GM13977 (cell line): ENCODE data around the gene CAPN10.
A peak's percentile ranks its signal among the peaks of the same experiment; 100 is the strongest.

ENCODE experiments used
- DNase-seq: peaks from one replicate; pipeline ENCODE4 v3.0.0; 2012; ENCODE audit warnings: low spot score
- in situ Hi-C: fragments of 300-500 bp; cut with MboI; formaldehyde crosslinking; loops from one replicate; pipeline ENCODE4 v1.12.0; 2022; ENCODE audit warnings: low sequenced_read_pairs, low pct_unique_long_range_greater_than_20kb, mixed read lengths, inconsistent platforms; ENCODE audit not compliant: unreplicated experiment
- TF ChIP-seq, protein P1 (sequence below): IDR thresholded peaks from 2 replicates; pipeline ENCODE4 v1.5.1; 2012; ENCODE audit warnings: mild to moderate bottlenecking, control low read depth; ENCODE audit not compliant: insufficient read depth; ENCODE audit errors: extremely low read depth, missing control alignments

The CAPN10 gene

DNA sequence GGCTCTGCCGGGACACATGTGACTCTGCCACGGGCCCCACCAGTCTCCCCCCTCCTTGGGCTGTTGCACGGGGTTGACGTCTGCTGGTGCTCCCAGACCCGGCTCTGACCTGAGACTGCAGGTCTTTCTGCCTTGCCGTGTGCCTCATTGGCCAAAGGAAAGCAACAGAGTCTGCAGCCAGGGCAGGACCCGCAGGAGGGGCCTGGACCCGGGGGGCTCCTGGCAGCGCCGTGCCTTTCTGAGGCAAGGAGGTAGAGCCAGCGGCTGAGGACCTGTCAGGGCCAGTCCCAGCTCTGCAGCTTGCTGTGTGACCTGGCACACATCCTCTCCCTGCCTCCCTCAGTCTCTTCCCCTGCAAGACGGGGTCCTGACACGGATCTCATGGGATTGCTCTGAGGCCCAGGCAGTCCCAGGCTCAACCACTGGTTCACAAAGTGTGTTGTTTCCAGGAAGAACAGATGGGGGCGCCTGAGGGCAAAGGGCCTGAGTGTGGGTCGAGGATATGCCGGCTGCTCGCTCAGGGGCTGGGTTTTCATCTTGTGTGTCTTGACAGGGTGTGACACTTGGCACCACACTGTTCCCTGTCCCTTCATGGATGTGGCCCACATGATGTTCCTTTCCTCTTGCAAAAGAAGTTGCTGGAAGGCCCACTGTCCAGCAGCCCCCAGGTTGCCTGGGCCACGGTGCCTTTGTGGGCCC lies 9.0 kb downstream of the CAPN10 start:
- in situ Hi-C loops = no loop called here
- TF ChIP-seq, protein P1, sequence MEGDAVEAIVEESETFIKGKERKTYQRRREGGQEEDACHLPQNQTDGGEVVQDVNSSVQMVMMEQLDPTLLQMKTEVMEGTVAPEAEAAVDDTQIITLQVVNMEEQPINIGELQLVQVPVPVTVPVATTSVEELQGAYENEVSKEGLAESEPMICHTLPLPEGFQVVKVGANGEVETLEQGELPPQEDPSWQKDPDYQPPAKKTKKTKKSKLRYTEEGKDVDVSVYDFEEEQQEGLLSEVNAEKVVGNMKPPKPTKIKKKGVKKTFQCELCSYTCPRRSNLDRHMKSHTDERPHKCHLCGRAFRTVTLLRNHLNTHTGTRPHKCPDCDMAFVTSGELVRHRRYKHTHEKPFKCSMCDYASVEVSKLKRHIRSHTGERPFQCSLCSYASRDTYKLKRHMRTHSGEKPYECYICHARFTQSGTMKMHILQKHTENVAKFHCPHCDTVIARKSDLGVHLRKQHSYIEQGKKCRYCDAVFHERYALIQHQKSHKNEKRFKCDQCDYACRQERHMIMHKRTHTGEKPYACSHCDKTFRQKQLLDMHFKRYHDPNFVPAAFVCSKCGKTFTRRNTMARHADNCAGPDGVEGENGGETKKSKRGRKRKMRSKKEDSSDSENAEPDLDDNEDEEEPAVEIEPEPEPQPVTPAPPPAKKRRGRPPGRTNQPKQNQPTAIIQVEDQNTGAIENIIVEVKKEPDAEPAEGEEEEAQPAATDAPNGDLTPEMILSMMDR = peak; percentile 65
- DNase-seq = peak; percentile 74

DNA sequence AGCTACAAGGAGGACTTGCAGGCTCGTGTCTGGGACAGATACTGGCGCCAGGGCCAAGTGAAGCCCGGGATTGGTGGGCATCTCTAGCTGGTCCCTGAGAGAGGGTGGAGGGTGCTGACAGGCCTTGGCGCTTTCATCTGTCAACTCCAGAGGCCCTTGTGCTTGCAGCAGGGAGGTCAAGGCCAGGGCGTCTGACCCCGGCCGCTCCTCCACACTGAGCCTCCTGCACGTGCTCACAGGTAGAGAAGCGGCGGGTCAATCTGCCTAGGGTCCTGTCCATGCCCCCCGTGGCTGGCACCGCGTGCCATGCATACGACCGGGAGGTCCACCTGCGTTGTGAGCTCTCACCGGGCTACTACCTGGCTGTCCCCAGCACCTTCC lies 9.5 kb downstream of the CAPN10 start:
- no peak for DNase-seq
- in situ Hi-C loops = no loop called here
- TF ChIP-seq, protein P1 = no peak

DNA sequence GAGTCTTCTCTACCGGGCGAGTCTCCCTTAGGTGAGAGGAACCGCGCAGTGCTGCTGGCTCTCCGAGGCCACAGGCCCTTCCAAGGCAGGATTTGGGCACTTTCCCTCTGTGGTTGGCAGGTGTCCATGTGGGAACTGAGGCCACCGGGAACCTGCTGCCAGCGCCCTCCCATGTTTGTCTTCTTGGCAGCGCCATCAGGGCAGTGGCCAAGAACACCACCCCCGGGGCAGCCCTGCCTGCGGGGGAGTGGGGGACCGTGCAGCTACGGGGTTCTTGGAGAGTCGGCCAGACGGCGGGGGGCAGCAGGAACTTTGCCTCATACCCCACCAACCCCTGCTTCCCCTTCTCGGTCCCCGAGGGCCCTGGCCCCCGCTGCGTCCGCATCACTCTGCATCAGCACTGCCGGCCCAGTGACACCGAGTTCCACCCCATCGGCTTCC lies 10.0 kb downstream of the CAPN10 start:
- TF ChIP-seq, protein P1 = no peak
- no peak for DNase-seq
- in situ Hi-C loops = no loop called here

DNA sequence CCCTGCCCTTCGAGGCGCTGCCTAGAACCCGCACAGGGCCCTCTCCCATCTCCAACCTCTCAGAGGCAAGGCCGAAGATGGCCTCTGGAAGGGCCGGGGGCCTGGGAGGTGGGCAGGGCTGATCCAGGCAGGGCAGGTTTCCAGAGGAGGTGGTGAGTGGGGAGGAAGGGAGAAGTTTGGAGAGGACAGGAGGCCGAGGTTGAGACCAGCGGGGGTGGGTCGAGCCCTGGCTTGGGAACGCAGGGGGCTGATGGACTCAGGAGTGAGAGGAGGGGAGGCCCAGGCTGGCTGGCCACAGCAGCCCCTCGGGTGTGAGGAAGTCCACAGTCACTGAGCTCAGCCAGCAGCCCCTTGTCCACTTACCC lies 10.5 kb downstream of the CAPN10 start:
- TF ChIP-seq, protein P1 = no peak
- in situ Hi-C loops = no loop called here
- DNase-seq = no peak

DNA sequence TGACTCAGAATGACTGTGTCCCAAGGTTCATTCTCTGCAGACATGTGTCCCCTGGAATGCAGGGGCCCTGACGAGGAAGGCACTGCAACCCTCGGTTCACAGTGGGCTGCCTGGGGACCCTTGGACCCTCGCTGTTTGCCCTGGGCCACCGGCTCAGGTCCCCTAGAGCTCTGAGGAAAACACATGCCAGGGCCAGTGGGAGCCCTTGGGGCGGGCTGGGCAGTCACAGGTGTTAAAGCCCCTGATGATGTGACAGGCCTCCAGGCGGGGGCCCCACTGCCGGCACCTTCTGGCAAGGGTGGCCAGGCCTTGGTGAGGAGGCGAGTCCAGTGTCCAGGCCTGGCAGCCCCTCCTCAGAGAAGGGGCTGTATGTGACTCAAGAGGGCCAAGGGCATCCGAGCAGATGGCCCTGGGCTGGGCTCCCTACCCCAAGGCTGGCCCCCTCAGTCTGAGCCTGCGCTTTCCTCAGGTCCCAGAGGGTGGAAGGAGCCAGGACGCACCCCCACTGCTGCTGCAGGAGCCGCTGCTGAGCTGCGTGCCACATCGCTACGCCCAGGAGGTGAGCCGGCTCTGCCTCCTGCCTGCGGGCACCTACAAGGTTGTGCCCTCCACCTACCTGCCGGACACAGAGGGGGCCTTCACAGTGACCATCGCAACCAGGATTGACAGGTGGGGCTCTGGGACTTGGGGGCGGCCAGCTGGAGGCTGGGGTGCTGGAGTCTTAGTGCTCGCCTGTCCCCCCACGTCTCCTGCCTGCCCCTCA lies 11.1 kb downstream of the CAPN10 start:
- TF ChIP-seq, protein P1 = no peak
- DNase-seq = no peak
- in situ Hi-C loops = no loop called here

DNA sequence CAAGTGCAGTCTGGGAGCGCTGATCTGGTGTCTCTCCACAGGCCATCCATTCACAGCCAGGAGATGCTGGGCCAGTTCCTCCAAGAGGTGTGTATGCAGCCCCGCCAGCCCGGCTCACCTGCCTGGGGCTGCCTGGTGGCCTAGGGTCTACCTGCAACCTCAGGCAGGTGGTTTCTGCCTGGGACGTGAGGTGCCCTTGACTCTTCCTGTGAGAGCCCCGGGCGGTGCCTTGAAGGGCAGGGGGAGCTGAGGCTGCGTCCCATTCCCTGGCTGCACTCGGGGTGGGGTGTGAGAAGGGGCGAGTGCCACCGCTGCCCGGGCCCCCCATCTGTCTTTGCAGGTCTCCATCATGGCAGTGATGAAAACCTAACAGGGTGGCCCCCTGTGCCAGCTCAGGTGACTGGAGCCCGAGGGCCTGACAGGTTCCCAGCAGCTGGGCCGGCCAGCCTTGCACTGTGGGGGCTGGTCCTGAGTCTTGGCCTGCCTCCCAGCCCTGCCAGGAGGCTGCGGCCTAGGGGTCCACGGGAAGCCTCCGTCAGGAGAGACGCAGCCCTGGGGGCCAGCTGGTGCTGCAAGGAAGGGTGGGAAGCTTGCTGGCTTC lies 11.9 kb downstream of the CAPN10 start:
- no peak for DNase-seq
- TF ChIP-seq, protein P1 = no peak
- in situ Hi-C loops = no loop called here
